Activated T-helper 1 cell treated with anti-CD3 and anti-CD28 coated beads, Interleukin-2, amount 50 U/mL, for 16 hours (primary cell): ENCODE measurements around the gene GRAMD4.
"Not testable (repeated sequence)": the region's sequence is repeated elsewhere in the genome, so short reads cannot be mapped to it uniquely, and the experiment has no call there.

ENCODE experiments used
- DNase-seq, 2 donors: peaks; one replicate each; pipeline ENCODE4 v3.0.0-alpha.2; 2020; ENCODE audit warnings: low read depth in 1 of 2, low spot score in 1 of 2

Gene GRAMD4

GRCh38 chr22:46634973-46635685, 14.9 kb downstream of the GRAMD4 start:
- DNase-seq = not testable (repeated sequence)

DNA sequence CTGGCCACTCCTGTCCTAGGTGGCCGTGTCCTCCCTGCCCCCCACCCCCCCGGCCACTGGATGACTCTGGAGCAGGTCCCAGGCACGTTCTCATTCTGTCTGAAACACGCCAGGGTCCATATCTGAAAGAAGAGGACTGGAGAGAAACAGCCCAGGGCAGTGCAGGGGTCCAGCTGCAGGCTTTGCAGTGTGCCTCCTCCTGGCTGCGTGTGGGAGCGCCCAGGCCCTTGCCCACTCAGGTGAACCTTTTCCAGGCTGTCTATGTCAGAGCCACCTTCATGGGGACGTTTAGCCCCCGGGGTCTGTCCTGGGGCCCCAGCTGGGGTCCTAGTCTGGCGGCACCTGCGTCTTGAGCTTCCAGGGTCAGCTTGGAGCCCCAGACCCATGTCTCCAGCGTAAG, 15.6 kb downstream of the GRAMD4 start:
- no peak for DNase-seq

DNA sequence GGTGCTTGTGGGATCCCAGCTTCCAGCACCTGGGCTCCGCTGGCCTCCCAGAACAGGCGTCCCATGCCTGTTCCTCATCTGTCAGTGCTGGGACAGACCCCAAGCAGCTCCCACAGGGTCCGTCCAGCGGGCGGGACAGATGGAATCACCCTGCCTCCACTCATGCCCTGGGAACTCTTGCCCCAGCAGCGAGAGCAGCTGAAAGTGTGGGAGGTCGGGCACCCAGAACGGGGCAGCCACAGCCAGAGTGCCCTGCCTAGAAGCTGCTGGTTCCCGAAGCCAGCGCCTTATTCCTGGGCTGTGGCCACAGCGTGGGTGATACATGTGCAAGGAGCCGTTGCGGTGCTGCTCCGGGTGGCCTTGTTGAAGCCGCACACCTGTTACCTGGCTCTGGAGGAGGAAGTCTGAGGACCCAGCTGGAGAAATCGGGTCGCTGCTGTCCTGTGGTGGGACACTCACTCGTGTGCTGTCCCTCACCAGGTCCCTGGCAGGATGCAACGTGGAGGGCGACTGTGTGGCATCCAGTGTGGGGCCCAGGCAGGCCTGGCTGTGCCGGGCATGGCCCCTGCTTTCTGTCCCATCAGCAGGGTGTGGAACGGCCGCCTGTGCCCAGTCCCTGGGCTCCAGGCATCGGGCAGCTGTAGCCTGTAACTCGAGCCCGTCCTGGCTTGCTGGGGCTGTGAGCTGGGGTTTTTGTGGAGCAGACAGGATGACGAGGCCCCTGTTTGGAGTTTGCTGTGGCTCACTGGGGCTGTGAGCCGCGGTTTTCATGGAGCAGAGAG, 16.2 kb downstream of the GRAMD4 start:
- no peak for DNase-seq

DNA sequence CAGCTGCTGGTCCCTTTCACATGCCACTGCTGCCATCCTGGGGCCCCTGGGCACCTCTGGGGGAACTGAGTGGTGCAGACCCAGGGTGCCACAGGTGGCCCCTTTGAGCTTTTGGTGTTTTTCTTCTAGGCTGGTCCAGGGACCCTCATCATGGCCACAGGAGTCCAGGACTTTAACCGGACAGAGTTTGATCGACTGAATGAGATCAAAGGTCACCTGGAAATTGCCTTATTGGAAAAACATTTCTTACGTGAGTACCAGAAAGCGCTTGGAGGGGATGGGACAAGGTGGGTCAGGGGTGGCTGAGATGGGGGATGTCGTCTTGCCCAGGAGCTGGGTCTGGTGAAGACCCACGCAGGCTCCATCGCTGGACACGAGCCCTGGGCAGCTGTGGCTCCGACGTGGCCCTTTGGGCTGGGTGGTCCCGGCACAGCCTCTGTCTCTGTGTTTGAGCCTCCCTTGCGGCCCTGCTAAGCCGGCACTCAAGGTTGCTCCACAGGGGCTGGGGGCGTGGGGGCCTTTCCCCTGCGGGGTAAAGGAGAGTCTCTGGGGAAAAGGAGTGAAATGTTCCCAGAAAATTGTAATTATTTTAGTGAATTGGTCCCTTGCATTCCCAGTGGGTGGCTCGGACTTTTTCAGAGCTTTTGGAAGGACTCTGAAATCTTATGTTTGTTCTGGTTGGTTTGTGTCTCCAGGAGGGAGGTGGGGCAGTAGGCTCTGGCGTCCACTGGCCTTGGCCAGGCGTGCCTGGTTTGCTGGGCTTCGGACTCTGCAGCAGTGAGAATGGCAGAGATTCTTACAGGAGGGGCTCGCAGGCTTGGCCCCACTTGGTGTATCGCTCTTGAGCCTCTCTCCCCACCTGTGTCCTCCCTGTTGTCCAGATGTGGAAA, 17.8 kb downstream of the GRAMD4 start:
- no peak for DNase-seq

- no peak for DNase-seq
Measured at GRCh38 chr22:46638601-46639431, 18.6 kb downstream of the GRAMD4 start.

GRCh38 chr22:46639843-46640242, 19.7 kb downstream of the GRAMD4 start:
- no peak for DNase-seq

DNA sequence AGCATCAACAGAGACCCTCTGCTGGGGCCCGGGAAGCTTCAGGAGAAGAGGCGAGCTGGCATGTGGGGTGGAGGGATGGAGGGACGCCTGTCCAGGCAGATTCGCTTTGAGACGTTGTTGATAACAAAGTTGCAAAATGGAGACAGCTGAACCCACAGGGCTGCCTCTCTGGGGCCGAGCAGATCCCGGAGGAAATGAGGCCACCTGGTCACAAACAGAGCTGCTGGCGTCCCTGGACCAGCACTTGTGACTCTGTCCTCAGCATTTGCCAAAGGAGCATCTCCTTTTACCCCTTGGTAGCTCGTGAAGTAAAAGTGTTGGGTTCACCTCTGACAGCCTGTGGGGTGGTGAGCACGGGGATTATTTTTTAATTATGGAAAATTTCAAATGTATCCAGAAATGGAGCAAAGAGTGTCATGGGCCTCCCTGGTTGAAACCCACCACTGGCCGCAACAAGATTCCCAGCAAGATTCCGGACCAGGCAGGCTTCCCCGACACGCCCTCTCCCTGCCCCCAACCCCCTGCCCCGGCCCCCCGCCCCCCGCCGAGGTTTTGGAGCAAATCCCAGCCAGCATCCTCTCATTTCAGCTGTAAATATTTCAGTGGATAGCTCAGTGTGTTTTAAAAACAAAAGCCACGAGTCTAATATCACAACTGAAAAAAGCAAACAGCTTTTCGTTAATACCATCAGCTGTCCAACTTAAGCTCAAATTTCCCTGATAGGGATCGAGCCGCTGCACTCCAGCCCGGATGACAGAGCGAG, 20.3 kb downstream of the GRAMD4 start:
- no peak for DNase-seq

GRCh38 chr22:46641811-46642266, 21.7 kb downstream of the GRAMD4 start:
- DNase-seq = no peak

DNA sequence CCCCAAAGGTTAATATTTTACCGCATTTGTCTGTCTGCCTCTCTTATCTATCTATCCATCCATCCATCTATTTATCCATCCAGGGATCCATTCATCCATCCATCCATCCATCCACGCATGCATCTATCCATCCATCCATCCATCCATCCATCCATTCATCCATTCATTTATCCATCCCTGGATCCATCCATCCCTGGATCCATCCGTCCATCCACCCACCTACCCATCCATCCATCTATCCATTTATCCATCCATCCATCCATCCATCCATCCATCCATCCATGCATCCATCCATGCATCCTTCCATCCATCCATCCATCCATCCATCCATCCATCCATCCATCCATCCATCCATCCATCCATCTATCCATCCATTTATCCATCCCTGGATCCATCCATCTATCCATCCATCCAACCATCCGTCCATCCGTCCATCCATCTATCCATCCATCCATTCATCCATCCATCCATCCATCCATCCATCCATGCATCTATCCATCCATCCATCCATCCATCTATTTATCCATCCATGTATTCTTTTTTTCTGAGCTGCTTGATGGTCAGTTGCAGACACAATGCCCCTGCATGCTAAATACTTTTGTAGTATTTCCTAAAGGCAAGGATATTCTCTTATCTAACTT, 22.8 kb downstream of the GRAMD4 start:
- not testable (repeated sequence) for DNase-seq

DNA sequence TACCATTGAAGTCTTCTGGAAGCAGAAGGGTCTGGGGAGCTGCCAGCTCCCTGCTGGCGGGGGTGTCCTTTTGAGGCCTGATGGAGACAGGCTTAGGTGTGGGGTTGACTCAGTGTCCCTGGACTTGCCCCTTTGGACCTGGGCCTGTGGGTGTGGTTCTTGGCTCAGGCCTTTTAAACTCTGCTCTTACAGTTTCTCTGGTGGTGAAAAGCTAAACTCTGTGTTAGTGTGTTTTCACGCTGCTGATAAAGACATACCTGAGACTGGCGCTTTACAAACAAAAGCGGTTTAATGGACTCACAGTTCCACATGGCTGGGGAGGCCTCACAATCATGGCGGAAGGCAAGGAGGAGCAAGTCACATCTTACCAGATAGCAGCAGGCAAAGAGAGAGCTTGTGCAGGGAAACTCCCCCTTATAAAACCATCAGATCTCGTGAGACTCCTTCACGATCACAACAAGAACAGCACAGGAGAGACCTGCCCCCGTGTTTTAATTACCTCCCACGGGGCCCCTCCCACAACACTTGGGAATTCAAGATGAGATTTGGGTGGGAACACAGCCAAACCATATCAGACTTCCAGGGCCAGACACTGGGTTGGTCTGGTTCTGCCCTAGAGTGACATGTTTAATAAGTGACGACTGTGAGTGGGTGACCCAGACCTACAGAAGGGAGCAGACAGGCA, 26.5 kb downstream of the GRAMD4 start:
- no peak for DNase-seq

GRCh38 chr22:46648225-46648820, 28.1 kb downstream of the GRAMD4 start:
- DNase-seq = not testable (repeated sequence)

DNA sequence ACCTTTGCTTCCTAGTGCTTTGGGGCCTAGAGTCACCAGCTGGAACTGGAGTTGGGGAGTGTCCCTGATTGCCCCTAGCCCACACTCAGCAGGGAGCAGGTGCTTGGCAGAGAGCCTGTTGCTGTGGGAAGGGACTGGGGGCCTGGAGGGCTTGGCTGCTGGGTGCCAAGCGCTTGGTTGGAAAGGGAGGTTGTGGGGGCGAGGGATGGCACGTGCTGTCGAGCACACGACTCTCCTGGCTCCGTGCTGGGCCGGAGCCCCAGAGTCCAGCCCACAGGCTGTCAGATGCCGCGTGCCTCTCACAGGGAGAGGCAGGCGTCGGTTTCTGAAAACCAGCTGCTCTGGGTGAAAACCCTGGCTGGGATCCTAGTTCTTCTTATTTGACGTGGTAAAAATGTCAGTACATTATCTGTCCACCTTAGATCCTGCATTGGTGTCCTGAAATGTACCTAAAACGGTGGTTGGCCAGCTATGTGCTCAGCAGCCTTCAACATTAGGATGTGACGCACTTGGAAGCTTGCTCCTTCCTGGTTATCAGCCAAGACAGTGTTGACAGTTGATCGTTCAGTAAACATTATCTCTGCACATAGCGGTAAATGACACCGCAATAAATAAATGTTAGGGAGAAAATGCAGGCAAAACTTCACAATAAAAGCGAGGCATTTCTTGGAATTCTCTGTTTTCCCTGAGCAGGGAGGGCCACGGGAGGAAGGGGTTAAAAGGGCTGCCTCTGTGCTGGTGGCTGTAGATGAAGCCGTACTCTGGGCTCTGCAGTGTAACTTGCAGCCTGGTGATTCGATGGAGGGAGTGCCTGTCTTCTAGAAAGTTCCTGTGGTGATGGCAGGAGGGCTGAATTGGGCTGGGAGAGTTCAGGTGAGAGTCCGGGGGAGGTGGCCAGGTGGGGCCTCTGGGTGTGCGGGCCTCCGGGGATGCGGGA, 29.2 kb downstream of the GRAMD4 start:
- DNase-seq = no peak

DNA sequence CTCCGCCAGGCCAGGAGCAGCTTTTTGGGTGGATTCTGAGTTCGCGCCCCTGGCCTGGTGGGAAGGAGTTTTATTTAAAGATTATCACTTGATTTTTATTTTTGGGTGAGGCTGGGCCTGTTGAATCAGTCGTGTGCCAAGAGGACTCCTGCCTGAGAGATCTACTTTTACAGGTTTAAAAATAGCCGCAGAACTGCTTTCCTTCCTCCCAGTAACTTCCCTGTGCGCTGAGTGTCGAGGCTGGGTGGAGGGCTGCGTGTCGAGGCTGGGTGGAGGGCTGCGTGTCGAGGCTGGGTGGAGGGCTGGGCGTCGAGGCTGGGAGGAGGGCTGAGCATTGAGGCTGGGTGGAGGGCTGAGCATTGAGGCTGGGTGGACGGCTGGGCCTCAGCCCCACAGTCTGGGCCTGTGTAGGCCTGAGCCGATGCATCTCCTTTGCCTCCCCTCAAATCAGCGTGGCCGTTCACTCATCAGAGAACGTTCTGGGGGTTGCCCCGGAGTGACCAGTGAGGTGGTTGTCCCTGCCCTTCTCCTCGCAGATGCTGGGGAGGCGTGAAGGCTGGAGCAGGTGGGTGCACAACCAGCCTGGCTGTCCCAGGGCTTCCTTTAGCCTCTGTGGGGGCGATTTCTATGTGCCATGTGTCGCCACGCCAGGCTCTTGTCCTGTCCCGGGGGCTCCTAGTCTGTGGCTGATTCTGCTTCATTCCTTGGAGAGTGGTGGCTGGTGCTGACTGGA, 30.1 kb downstream of the GRAMD4 start:
- DNase-seq = no peak

DNA sequence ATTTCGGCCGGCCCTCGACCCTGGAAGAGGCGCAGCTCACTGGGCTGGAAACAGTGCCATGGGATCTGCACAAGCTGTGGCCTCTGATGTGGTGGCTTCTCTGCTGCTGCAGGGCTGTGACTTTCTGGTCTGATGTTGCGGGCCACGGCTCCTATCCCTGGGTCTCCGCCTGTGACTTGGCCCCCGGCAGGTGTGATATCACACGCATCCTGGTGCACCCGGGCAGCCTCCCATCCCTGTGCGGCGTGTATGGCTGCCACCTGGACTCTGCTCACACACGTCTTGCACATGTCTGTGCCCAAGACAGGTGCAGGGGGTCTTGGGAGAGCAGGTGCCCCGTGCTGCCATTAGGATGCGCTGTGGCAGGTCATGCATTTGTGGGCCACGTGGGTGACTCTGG, 31.1 kb downstream of the GRAMD4 start:
- no peak for DNase-seq

GRCh38 chr22:46652081-46652846, 32.1 kb downstream of the GRAMD4 start:
- no peak for DNase-seq

DNA sequence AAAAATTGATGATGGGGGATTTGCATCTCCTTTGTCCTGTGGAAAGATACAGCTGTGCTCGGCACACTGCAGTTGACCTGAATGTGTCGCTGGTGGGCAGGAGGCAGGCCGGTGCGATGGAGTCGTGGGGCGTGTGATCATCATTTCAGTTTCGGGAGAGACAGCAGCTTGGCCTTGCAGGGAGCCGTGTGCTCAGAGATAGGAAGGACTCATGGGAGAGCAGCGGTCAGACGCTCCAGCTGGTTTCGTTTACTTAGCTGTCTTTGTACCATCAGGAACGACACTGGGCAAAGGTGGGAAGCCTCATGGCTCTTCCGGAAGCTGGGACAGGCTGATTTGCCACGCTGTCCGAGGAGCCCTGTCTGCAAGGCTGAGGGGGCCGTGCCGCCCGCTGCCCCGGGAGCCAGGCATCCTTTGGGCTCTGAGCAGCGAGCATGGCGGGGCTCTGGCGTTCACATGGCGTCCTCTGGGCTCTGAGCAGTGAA, 32.7 kb downstream of the GRAMD4 start:
- no peak for DNase-seq
